Body of pancreas (tissue), 4 donors: ENCODE results near the gene MRRF. TPM values are rescaled to one million over a fixed set of nuclear protein-coding genes. Genes with fewer than 3 reads are reported as not detected.
A peak's percentile ranks its signal among the peaks of the same experiment; 100 is the strongest.

Experiments used
- ATAC-seq: fragments of 150-250 bp; one replicate; pipeline ENCODE4 v1.9.1; 2016
- DNase-seq, 4 donors: peaks; one replicate each; pipeline ENCODE4 v3.0.0-alpha.2; 2019
- H3K27ac ChIP-seq, 4 donors: fragments of 200-600 bp; sonication (generic); 1 replicate in 3 of 4; 2 replicates in 1 of 4; pipeline versions ENCODE4 v1.5.1 to v1.6.1; 2016 to 2019; ENCODE audit warnings: mild to moderate bottlenecking in 1 of 4, mixed read lengths in 1 of 4, moderate library complexity in 1 of 4
- H3K27me3 ChIP-seq, 2 donors: fragments of 200-600 bp; sonication (generic); one replicate each; pipeline ENCODE4 v1.6.0; 2016; ENCODE audit warnings: mild to moderate bottlenecking in 1 of 2
- H3K36me3 ChIP-seq, 2 donors: fragments of 200-600 bp; sonication (generic); replicated peaks in 1 of 2; 2 replicates each; pipeline ENCODE4 v1.5.1; 2016; ENCODE audit warnings: low read depth in 2 of 2; ENCODE audit not compliant: insufficient read depth in 1 of 2
- H3K4me1 ChIP-seq: fragments of 200-600 bp; sonication (generic); one replicate; pipeline ENCODE4 v1.6.0; 2016
- H3K4me3 ChIP-seq, 2 donors: fragments of 200-600 bp; sonication (generic); 1 replicate in 1 of 2; 2 replicates in 1 of 2; pipeline ENCODE4 v1.5.1; 2016 to 2019
- H3K9me3 ChIP-seq, 3 donors: fragments of 200-600 bp; sonication (generic); 1 replicate in 2 of 3; 2 replicates in 1 of 3; pipeline ENCODE4 v1.5.1; 2016
- POLR2A ChIP-seq, 3 donors: fragments of 450-650 bp; IDR thresholded peaks; one replicate each; pipeline ENCODE4 v1.6.1; 2016; ENCODE audit warnings: antibody characterized with exemption in 3 of 3, mild to moderate bottlenecking in 2 of 3
- WGBS, 2 donors: methylation state at CpG; one replicate each; pipeline ENCODE4 v1.1.5; 2017; 5-methylcytosine and 5-hydroxymethylcytosine counted together
- intact Hi-C: fragments of 100-400 bp; cut with DNase I; formaldehyde crosslinking; loops from one replicate; pipeline ENCODE4 v1.15.1; 2023
- total RNA-seq, 2 donors: library from RNA; depleted of rRNA; stranded (reverse); fragments of >200 nt; gene quantifications; one replicate each; pipeline ENCODE4 v1.1.0, GENCODE V29; 2016
- TF ChIP-seq, protein P1 (sequence below), 7 experiments: fragments of 450-650 bp in 4 of 7; fragments of 200-600 bp in 3 of 7; sonication (generic) in 3 of 7; IDR thresholded peaks; one replicate each; pipeline ENCODE4 v1.5.1; 2016 to 2019; ENCODE audit warnings: antibody characterized with exemption in 7 of 7

MRRF gene
- total RNA-seq, 2 donors from 2014 or later, result 11.9 to 13.5 TPM

DNA sequence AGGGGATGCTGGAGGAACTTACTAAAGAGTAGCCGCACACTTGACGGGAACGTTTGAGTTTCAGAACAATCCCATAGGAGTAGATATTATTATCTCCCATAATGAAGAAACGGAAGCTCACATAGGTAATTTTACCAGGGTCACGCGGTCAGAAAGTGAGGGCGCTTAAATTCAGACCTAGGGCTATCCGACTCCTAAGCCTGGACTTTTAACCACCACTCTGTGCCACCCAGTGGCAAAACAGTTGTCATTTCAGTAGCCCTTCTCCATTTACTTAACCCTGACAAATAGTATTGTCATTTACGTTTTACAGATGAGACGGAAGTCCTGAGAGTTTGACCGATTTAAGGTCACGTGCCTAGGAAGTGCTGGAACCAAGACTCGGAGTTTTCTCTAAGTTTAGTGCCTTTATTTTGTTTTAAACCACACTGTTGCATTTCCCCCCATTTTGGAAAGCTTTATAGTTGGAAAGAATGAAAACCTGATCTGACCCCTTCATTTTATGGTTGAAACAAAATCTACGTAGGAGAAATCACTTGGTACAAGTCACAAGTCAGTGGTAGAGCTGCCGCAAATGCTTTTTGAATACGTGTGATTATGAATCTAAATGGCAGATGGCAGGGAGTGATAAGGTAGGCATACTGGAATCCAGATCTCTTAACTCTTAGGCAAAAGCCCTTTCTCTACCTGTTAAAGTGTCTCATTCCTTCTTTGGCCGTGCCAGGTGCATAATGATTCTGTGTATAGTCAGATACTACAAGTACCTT is 650 bp downstream of the MRRF start:
- DNase-seq (no peak), ATAC-seq (peak; percentile 12)
- Histone ChIP-seq H3K9me3 (no peaks in the 10 kb centered on the region), H3K27ac (peak overlapping the region; percentile 80 to 98 (median 88)), H3K4me3 (peak overlapping the region; percentile 49 to 77), H3K36me3 (no peaks in the 10 kb centered on the region), H3K27me3 (no peaks in the 10 kb centered on the region), H3K4me1 (peaks cover 38% of the 10 kb centered on the region)
- TF ChIP-seq POLR2A (IDR thresholded peaks at IDR 0.05), result no peak
- TF ChIP-seq, protein P1, sequence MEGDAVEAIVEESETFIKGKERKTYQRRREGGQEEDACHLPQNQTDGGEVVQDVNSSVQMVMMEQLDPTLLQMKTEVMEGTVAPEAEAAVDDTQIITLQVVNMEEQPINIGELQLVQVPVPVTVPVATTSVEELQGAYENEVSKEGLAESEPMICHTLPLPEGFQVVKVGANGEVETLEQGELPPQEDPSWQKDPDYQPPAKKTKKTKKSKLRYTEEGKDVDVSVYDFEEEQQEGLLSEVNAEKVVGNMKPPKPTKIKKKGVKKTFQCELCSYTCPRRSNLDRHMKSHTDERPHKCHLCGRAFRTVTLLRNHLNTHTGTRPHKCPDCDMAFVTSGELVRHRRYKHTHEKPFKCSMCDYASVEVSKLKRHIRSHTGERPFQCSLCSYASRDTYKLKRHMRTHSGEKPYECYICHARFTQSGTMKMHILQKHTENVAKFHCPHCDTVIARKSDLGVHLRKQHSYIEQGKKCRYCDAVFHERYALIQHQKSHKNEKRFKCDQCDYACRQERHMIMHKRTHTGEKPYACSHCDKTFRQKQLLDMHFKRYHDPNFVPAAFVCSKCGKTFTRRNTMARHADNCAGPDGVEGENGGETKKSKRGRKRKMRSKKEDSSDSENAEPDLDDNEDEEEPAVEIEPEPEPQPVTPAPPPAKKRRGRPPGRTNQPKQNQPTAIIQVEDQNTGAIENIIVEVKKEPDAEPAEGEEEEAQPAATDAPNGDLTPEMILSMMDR (IDR thresholded peaks at IDR 0.05), result no peak
- intact Hi-C loops, result no loop called here
- 3 to 5% methylated on average over 17 of the region's 17 CpGs for WGBS, 2 donors

DNA sequence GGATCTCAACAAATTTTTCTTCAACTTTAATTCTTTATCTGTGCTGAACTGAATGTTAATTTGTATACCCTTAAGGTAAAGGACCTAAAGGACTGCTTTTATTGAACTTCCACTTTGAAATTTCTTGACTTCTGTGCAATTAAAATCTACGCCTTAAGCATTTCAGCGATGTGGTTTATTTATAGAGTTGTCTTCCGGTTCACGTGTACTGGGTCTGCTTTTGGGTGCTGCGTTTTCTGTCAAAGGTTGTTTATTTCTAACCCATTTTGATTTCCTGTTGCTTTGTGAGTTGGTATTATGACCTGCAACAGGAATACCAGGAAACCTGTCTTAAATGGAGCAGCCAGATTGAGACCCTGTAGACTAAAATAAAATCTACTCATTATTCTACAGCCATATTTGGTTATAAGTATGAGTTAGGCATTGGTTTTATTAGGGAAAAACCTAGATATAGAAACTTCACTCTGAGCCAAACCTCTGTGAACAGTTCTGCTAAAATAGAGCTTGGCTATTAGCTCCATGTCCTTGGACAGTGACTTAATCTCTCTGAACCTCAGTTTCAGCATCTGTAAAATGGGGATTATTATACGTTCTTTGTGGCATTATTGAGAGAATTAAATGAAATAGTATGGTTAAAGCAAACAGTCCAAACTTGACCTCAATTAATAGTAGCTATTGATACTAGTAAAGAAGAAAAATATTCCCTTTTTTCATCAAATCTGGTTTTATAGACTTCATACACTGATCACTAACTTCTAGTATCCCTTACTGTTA is 3.5 kb downstream of the MRRF start:
- no peaks in the 10 kb centered on the region for H3K9me3 ChIP-seq
- 85 to 90% methylated on average over 6 of the region's 6 CpGs for WGBS, 2 donors
- intact Hi-C loops, result no loop called here
- no peak overlapping the region for H3K4me3 ChIP-seq
- H3K4me1 ChIP-seq, result peaks cover 20% of the 10 kb centered on the region
- peaks cover 0 to 5% of the 10 kb centered on the region in 2 donors for H3K36me3 ChIP-seq
- no peaks in the 10 kb centered on the region for H3K27me3 ChIP-seq
- H3K27ac ChIP-seq, result no peak overlapping the region
- DNase-seq (no peak), ATAC-seq (no peak)
- TF ChIP-seq, protein P1 (IDR thresholded peaks at IDR 0.05), result no peak

DNA sequence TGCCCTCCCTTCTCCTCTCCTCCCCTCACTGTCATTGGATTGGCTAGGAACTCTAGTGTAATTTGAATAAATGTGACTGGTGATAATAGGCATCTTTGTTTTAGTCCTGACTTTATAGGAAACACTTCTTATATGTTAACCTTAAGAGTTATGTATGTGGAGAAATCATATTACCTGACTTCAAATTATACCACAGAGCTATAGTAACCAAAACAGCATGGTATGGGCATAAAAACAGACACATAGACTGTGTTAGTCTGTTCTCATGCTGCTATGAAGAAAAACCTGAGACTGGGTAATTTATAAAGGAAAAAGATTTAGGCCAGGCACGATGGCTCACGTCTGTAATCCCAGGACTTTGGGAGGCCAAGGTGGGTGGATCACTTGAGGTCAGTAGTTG is 9.4 kb downstream of the MRRF start:
- Histone ChIP-seq H3K9me3 (no peaks in the 10 kb centered on the region), H3K36me3 (peaks cover 0 to 8% of the 10 kb centered on the region in 2 donors), H3K27ac (no peak overlapping the region), H3K4me1 (no peaks in the 10 kb centered on the region), H3K4me3 (no peak overlapping the region), H3K27me3 (no peaks in the 10 kb centered on the region)
- no peak for ATAC-seq
- no peak for DNase-seq
- intact Hi-C loops, result no loop called here
- TF ChIP-seq, protein P1 (IDR thresholded peaks at IDR 0.05), result no peak
- TF ChIP-seq POLR2A (IDR thresholded peaks at IDR 0.05), result no peak
- WGBS, 2 donors, result 91 to 94% methylated on average over 2 of the region's 2 CpGs

DNA sequence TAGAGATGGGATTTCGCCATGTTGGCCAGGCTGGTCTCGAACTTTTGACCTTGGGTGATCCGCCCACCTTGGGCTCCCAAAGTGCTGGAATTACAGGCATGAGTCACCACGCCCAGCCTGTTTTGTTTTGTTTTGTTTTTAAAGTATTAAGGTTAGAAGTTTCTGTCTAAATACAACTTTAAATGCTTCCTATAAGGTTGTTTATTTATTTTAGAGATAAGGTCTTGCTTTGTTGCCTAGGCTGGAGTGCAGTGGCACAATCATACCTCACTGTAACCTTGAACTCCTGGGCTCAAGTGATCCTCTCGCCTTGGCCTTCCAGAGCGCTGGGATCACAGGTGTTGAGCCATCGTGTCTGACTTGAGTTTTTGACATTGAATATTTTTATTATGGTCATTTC is 11.4 kb downstream of the MRRF start:
- Histone ChIP-seq H3K36me3 (peaks cover 0 to 7% of the 10 kb centered on the region in 2 donors), H3K27me3 (no peaks in the 10 kb centered on the region), H3K27ac (no peak overlapping the region), H3K4me3 (no peak overlapping the region), H3K9me3 (no peaks in the 10 kb centered on the region), H3K4me1 (no peaks in the 10 kb centered on the region)
- DNase-seq (no peak), ATAC-seq (no peak)
- TF ChIP-seq, protein P1 (IDR thresholded peaks at IDR 0.05), result no peak
- no peak for TF ChIP-seq POLR2A (IDR thresholded peaks at IDR 0.05)
- intact Hi-C loops, result no loop called here
- 91 to 93% methylated on average over 7 of the region's 7 CpGs for WGBS, 2 donors
